ENCODE measurements around the gene CIDEA. TPM values are rescaled to one million over a fixed set of nuclear protein-coding genes. Genes with fewer than 3 reads are reported as not detected.
A peak's percentile ranks its signal among the peaks of the same experiment; 100 is the strongest.
"Not testable (repeated sequence)": the region's sequence is repeated elsewhere in the genome, so short reads cannot be mapped to it uniquely, and the experiment has no call there.

The CIDEA gene
- polyA plus RNA-seq, 6 donors from 2014 or later: not detected

DNA sequence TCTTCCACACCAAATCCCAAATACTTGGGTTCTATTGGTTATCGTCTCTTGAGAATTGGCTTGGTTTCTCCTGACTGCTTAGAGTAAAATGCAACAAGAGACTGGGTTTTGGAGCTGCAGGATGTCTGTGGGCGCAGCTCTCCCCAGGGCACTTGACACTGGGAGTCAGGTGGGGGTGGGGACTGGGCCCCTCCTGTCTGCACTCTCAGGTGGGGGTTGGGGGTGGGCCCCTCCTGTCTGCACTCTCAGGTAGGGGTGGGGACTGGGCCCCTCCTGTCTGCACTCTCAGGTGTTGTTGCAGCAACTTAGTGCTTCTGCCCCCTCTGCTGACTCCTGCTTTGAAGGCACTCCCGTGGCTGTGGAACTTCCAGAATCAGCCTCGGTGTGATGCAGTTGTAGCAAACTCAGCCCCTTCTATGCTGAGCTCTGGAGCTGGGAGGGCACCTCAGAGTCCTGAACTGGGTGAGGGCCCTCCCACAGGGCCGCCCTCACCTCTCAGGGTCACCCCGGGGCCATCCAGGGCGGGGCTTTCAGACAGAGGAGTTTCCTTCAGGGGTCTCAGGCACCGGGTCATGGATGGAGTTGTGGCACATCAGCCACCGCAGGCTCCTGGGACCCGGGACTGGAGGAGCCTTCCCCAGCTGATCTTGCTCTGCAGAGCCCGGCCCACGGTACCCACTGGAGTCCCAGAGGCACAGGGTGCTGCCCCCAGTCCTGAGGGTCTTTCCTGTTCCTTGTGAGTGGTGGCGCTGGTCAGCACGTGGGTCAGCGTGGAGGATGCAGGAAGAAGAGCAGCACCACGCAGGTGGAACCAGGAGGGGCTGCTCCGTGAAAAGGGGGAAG is 22.9 kb upstream of the CIDEA start:
- no peak for DNase-seq
- Mint-ChIP-seq H3K4me3 (no peak overlapping the region), H3K27me3 (peaks cover 11 to 23% (median 22%) of the 10 kb centered on the region in 3 donors), H3K36me3 (no peaks in the 10 kb centered on the region), H3K27ac (no peak overlapping the region), H3K9me3 (peaks cover 0 to 7% (median 0%) of the 10 kb centered on the region in 7 donors), H3K4me1 (no peaks in the 10 kb centered on the region)
- ATAC-seq (ENCODE audit: low read depth in 2 of 2): no peak

DNA sequence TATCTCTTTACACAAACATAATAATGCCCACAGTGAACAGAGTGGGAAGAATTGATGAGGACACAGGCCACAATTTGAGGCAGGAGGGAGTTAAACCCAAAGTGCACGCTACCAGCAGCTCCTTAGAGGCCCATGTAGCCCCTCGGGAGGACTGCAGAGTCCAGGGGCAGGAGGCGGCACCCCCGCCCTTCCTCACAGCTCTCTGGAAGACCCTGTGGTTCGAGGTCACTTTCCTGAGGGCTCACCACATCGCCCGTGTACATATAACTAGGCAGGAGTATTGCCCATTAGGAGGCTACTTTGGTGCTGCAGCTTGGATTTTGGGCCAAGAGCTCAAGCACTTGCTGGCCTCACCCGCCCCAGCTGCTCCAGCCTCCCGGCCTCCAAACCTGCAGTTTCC is 22.2 kb upstream of the CIDEA start:
- Mint-ChIP-seq H3K27ac (no peak overlapping the region), H3K36me3 (no peaks in the 10 kb centered on the region), H3K27me3 (peaks cover 15 to 30% (median 27%) of the 10 kb centered on the region in 3 donors), H3K4me1 (no peaks in the 10 kb centered on the region), H3K4me3 (no peak overlapping the region), H3K9me3 (peaks cover 0 to 7% (median 0%) of the 10 kb centered on the region in 7 donors)
- no peak for DNase-seq
- no peak for ATAC-seq (ENCODE audit: low read depth in 2 of 2)

DNA sequence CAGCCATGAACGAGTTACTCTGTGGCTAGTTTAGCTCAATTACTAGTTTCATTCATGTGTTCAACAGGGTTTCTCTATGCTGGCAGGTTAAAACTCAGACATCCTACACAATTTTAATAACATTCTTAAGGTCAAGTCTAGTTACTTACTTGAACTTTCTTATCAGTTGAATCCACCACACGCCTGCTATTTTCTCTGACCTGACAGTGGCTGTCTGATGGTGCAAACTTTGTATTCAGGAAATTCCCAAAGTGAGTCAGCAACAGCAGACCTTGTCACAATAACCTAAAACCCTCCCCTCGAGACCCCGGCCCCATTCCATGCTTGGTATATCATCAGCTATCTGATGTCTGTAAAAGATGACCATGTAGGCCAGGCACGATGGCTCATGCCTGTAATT is 20.8 kb upstream of the CIDEA start:
- peaks cover 0 to 7% (median 0%) of the 10 kb centered on the region in 7 donors for H3K9me3 Mint-ChIP-seq
- no peak overlapping the region for H3K4me3 Mint-ChIP-seq
- ATAC-seq (ENCODE audit: low read depth in 2 of 2) (no peak), DNase-seq (no peak)
- H3K4me1 Mint-ChIP-seq: peaks cover 0 to 1% (median 0%) of the 10 kb centered on the region in 3 donors
- no peaks in the 10 kb centered on the region for H3K36me3 Mint-ChIP-seq
- H3K27ac Mint-ChIP-seq: no peak overlapping the region
- H3K27me3 Mint-ChIP-seq: peaks cover 15 to 35% (median 27%) of the 10 kb centered on the region in 3 donors

DNA sequence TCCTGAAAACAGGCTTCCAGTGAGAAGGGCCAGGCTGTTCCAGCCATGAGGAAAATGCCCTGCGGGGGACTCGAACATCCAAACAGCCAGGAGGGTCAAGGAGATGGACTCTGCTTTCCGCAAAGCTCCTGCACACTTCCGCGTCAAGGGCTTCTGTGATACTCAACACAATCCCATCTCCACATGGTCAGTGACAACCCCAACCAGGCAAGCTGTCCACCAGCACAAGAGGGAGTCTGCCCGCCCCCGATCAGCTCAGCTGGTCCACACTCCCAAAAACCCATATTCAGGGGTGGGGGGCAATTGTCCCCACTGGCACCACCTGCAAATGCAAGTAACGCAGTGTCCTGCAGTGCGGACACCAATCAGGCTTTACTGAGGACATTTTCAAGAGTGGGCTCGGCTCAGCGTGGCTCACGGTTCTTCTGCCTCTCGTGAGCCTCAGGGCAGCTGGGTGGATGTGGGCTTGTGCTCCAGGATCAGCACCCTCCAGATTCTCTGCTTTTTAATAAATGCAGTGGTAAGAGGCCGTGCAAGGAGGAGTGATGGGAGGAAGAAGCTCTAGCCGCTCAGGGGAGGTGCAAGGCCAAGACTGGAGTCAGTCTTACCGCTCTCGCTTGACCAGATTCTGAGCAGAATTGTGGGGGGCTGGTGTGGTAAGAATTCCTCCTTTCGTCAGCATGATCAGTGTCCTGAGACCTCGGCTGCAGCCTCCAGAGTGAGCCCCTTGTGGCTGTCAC is 19.5 kb upstream of the CIDEA start:
- no peak overlapping the region for H3K4me3 Mint-ChIP-seq
- DNase-seq: no peak
- no peak for ATAC-seq (ENCODE audit: low read depth in 2 of 2)
- peaks cover 0 to 7% (median 0%) of the 10 kb centered on the region in 7 donors for H3K9me3 Mint-ChIP-seq
- H3K27me3 Mint-ChIP-seq: peaks cover 15 to 35% (median 27%) of the 10 kb centered on the region in 3 donors
- peaks cover 0 to 1% (median 0%) of the 10 kb centered on the region in 3 donors for H3K4me1 Mint-ChIP-seq
- H3K27ac Mint-ChIP-seq: peak overlapping the region in 1 of 6 donors; percentile 76
- H3K36me3 Mint-ChIP-seq: no peaks in the 10 kb centered on the region

DNA sequence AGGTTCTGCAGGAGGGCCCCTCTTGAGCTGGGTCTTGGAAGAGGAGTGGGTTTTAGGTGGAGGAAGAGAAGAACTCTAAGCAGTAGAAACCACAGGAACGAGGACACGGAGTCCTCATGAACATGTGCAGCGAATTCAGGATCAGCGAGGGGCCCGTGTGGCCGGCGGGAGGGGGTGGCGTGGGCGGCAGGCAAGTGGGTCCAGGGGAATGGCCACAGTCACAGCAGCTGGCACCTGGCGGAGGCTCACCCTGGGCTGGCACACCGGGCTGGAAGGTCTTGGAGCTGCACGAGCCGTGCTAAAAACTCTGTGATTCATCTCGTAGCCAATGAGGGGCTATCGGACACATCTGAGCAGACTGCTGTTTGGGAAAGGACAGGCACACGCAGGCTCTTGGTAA is 18.0 kb upstream of the CIDEA start:
- no peaks in the 10 kb centered on the region for H3K9me3 Mint-ChIP-seq
- no peak for DNase-seq
- H3K4me1 Mint-ChIP-seq: peaks cover 0 to 1% (median 0%) of the 10 kb centered on the region in 3 donors
- ATAC-seq (ENCODE audit: low read depth in 2 of 2): no peak
- no peak overlapping the region for H3K27ac Mint-ChIP-seq
- no peaks in the 10 kb centered on the region for H3K36me3 Mint-ChIP-seq
- no peak overlapping the region for H3K4me3 Mint-ChIP-seq
- peaks cover 15 to 38% (median 21%) of the 10 kb centered on the region in 3 donors for H3K27me3 Mint-ChIP-seq

DNA sequence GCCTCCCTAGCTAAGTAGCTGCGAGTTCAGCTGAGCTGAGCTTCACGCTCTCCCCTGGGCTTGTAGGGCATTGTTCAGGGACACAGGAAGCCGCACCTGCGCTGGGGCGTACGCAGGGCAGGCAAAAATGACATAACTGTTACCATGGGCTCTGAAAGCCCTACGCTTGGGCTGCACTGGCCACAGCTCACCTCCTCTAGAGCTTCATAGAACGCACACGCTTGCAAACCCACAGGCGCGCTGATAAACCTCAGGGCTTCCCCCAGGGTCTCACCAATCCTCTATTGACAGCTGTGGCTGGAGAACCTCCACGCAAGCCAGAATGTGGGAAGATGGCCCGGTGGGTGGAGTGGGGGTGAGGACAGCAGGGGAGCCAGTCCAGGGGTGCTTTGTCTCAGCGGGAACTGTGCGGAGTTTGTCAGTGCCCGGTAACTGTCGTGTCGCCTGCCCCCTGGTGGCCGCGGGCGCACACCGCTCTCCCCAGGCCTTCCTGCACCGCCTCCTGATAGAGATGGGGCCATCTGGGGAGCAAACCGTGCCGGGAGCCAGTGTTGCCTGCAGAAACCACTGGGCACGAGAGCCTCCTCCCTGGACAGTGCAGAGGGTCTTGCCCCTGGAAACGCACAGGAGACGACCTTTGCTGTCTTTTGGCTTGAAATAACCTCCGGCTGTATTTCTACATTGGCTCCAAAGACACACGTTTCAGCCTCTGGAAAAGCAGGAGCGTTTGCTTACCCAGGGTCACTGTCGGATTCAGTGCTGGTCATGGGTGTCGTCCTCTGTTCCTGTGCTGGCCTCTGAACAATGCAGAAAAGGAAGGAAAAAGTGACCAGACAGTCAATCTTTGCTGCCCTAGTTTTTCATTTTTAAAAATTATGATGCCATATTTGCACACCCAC is 17.0 kb upstream of the CIDEA start:
- H3K4me1 Mint-ChIP-seq: peaks cover 0 to 1% (median 0%) of the 10 kb centered on the region in 3 donors
- peaks cover 25 to 43% (median 31%) of the 10 kb centered on the region in 3 donors for H3K27me3 Mint-ChIP-seq
- DNase-seq (peak; percentile 53), ATAC-seq (ENCODE audit: low read depth in 2 of 2) (peak; percentile 84 to 90)
- no peak overlapping the region for H3K4me3 Mint-ChIP-seq
- H3K36me3 Mint-ChIP-seq: no peaks in the 10 kb centered on the region
- H3K9me3 Mint-ChIP-seq: no peaks in the 10 kb centered on the region
- no peak overlapping the region for H3K27ac Mint-ChIP-seq

DNA sequence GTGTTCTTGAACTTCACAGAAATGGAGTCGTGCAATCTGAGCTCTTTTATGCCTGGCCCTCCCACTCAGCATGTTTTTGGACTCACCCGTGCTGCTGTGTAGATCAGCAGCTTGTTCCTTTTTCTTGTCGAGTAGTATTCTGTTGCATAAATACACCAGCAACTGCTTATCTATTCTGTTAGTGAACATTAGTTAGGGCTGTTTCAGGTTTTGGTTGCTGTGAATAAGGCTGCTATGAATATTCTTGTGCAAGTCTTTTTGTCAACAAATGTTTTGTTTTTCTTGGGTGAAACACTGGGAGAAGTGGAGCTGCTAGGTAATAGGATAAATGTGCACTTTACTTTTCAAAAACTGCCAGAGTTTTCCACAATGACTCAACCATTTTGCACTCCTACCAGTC is 15.3 kb upstream of the CIDEA start:
- H3K36me3 Mint-ChIP-seq: no peaks in the 10 kb centered on the region
- DNase-seq (no peak), ATAC-seq (ENCODE audit: low read depth in 2 of 2) (no peak)
- H3K27me3 Mint-ChIP-seq: peaks cover 24 to 47% (median 39%) of the 10 kb centered on the region in 3 donors
- H3K4me3 Mint-ChIP-seq: no peak overlapping the region
- H3K4me1 Mint-ChIP-seq: peaks cover 0 to 1% (median 0%) of the 10 kb centered on the region in 3 donors
- no peak overlapping the region for H3K27ac Mint-ChIP-seq
- H3K9me3 Mint-ChIP-seq: no peaks in the 10 kb centered on the region

DNA sequence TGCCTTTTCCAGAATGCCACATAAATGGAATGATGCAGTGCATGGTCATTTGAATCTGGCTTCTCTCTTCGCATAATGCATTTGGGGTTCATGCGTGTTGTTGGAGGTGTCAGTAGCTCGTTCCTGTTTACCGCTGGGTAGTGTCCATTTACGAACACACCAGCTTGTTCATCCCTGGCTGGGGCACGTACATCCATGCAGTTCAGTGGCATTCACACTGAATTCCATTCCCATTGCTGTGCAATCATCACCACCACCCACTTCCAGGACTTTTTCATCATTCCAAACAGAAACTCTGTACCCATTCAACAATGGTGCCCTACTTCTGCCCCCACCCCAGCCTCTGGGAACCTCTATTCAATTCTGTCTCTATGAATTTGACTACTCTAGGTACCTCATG is 14.7 kb upstream of the CIDEA start:
- H3K36me3 Mint-ChIP-seq: no peaks in the 10 kb centered on the region
- ATAC-seq (ENCODE audit: low read depth in 2 of 2) (no peak), DNase-seq (no peak)
- peaks cover 0 to 1% (median 0%) of the 10 kb centered on the region in 3 donors for H3K4me1 Mint-ChIP-seq
- H3K27me3 Mint-ChIP-seq: peaks cover 24 to 47% (median 39%) of the 10 kb centered on the region in 3 donors
- no peak overlapping the region for H3K4me3 Mint-ChIP-seq
- no peaks in the 10 kb centered on the region for H3K9me3 Mint-ChIP-seq
- H3K27ac Mint-ChIP-seq: peak overlapping the region in 1 of 6 donors; percentile 14

DNA sequence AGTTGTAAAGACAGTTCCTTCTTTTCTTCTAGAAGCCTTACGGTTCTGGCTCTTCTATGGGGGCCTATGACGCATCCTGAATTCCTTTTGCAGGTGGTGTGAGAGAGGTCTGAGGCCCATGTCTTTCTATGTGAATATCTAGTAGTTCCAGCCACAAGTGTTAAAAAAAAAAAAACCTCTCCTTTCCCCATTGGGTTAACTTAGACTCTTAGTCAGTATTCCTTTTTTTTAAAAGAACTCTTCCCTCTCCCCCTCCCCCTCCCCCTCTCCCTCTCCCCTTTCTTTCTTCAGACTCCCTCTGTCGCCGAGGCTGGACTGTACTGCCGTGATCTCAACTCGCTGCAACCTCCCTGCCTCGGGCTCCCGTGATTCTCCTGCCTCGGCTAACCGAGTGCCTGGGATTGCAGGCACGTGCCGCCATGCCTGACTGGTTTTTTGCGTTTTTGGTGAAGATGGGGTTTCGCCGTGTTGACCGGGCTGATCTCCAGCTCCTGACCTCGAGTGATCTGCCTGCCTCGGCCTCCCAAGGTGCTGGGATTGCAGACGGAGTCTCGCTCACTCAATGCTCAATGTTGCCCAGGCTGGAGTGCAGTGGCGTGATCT is 11.4 kb upstream of the CIDEA start:
- ATAC-seq (ENCODE audit: low read depth in 2 of 2) (no peak), DNase-seq (no peak)

DNA sequence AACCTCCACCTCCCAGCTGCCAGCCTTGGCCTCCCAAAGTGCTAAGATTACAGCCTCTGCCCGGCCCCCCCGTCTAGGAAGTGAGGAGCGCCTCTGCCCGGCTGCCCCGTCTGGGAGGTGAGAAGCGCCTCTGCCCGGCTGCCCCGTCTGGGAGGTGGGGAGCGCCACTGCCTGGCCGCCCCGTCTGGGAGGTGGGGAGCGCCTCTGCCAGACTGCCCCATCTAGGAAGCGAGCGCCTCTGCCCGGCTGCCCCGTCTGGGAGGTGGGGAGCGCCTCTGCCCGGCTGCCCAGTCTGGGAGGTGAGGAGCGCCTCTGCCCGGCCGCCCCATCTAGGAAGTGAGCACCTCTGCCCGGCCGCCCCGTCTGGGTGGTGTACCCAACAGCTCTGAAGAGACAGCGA is 10.9 kb upstream of the CIDEA start:
- not testable (repeated sequence) for H3K9me3 Mint-ChIP-seq; H3K4me3 Mint-ChIP-seq; DNase-seq; H3K27ac Mint-ChIP-seq; H3K4me1 Mint-ChIP-seq; ATAC-seq (ENCODE audit: low read depth in 2 of 2); H3K36me3 Mint-ChIP-seq
- H3K27me3 Mint-ChIP-seq: peaks cover 26 to 43% (median 30%) of the 10 kb centered on the region in 3 donors

More for the DNA sequence above, 11.4 kb upstream of the CIDEA start:
- Mint-ChIP-seq H3K4me1 (no peaks in the 10 kb centered on the region), H3K9me3 (no peaks in the 10 kb centered on the region), H3K27ac (no peak overlapping the region), H3K36me3 (no peaks in the 10 kb centered on the region), H3K27me3 (peaks cover 26 to 42% (median 30%) of the 10 kb centered on the region in 3 donors), H3K4me3 (no peak overlapping the region)

DNA sequence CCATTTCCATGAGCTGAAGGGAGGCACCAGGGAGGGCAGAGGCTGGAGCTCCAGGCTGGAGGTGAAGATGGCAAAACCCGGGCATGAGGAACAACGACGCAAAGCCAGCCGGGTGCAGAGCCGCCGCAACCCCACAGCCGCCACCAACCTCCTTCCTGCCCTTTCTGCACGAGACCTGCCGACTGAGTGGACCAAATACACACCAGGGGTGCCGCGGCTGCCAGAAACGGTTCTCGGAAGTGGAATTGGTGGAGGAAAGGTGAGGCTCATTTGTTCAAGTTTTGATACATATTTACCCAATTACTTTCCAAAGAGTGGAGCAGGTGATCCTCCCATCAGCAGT is 8.4 kb upstream of the CIDEA start:
- DNase-seq (no peak), ATAC-seq (ENCODE audit: low read depth in 2 of 2) (no peak)
- H3K4me1 Mint-ChIP-seq: no peaks in the 10 kb centered on the region
- H3K27me3 Mint-ChIP-seq: peaks cover 35 to 68% (median 43%) of the 10 kb centered on the region in 3 donors
- H3K36me3 Mint-ChIP-seq: no peaks in the 10 kb centered on the region
- H3K9me3 Mint-ChIP-seq: peaks cover 0 to 6% (median 0%) of the 10 kb centered on the region in 7 donors
- H3K27ac Mint-ChIP-seq: no peak overlapping the region
- H3K4me3 Mint-ChIP-seq: no peak overlapping the region

DNA sequence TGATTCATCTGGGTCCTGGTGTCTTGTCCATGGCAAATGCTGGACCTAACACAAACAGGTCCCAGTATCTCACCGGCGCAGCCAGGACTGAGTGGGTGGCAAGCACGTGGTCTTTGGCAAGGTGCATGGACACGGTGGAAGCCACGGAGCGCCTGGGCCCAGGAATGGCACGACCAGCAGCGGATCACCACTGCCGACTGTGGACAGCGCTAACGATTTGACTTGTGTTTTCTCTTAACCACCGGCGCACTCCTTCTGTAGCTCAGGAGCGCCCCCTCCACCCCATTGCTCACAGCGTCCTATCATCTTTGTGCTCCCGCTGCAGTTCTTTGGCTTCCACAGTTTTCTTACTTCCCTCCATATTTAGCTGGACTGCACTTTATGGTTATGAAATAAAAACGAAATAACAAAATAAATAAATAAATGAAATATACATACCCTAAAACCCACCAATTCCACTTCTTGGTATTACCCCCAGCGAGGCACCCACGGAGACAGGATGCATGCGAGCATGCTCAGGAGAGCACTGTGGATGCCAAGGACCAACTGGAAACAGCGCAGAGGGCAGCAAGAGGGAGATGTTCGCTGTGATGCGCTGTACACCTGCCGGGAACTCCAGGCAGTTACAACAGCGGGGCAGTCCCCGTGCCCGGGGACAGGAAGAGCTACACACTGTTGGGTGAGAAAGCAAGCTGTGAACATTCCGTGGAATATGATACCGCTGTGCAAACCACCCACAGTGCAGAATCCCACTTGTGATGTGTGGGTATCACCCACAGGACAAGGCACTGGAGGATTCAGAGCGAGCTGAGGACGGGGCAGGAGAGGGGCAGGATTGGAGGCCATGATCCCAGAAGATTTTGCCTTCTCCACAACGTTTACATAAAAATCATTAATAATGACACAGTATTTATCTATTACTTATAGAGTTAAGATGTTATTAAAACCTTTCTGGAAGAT is 7.0 kb upstream of the CIDEA start:
- DNase-seq: no peak
- Mint-ChIP-seq H3K4me1 (no peaks in the 10 kb centered on the region), H3K27me3 (peaks cover 40 to 69% (median 42%) of the 10 kb centered on the region in 3 donors), H3K9me3 (peaks cover 0 to 6% (median 0%) of the 10 kb centered on the region in 7 donors), H3K4me3 (peak overlapping the region in 1 of 8 donors; percentile 22), H3K27ac (no peak overlapping the region), H3K36me3 (no peaks in the 10 kb centered on the region)
- no peak for ATAC-seq (ENCODE audit: low read depth in 2 of 2)

Measured in naive B cell (primary cell).